GM18526 (cell line): ENCODE data around the gene JMJD8.

ENCODE experiments used
- POLR2A ChIP-seq: IDR thresholded peaks from 3 replicates; pipeline ENCODE4 v1.6.1; 2011; ENCODE audit not compliant: insufficient read length; ENCODE audit errors: extremely low read depth

The JMJD8 gene

GRCh38 chr16:684071-684794, at the start of gene JMJD8:
TSS of gene JMJD8 (minus strand) at chr16:684334. CDS start at chr16:684319, 15 bp downstream.
- TF ChIP-seq POLR2A = peak; percentile 90

GRCh38 chr16:733382-734207, 49.5 kb upstream of the JMJD8 start:
- no peak for TF ChIP-seq POLR2A

GRCh38 chr16:732936-733335, 48.8 kb upstream of the JMJD8 start:
- no peak for TF ChIP-seq POLR2A

GRCh38 chr16:732332-732731, 48.2 kb upstream of the JMJD8 start:
- TF ChIP-seq POLR2A = no peak

- TF ChIP-seq POLR2A = no peak
Measured at GRCh38 chr16:730666-731509, 46.8 kb upstream of the JMJD8 start.

- TF ChIP-seq POLR2A = no peak
Measured at GRCh38 chr16:729768-730665, 45.9 kb upstream of the JMJD8 start.

GRCh38 chr16:728890-729744, 45.0 kb upstream of the JMJD8 start:
- no peak for TF ChIP-seq POLR2A

GRCh38 chr16:728131-728889, 44.2 kb upstream of the JMJD8 start:
- no peak for TF ChIP-seq POLR2A

- no peak for TF ChIP-seq POLR2A
Measured at GRCh38 chr16:727291-727977, 43.3 kb upstream of the JMJD8 start.

- TF ChIP-seq POLR2A = peak; percentile 36
Measured at GRCh38 chr16:726438-727290, 42.5 kb upstream of the JMJD8 start, which contains the start of the genes CCDC78 and HAGHL. TSS of gene CCDC78 (minus strand) at chr16:726443. CDS start at chr16:726367, 76 bp downstream. TSS of gene HAGHL (plus strand) at chr16:727106. CDS start at chr16:727510, 404 bp downstream.

- TF ChIP-seq POLR2A = no peak
Measured at GRCh38 chr16:726188-726437, 42.0 kb upstream of the JMJD8 start.

GRCh38 chr16:725463-726187, 41.5 kb upstream of the JMJD8 start:
- TF ChIP-seq POLR2A = no peak
